HS-5 (cell line): Measurements from ENCODE around the gene SLC33A1.
"Not testable (repeated sequence)": the region's sequence is repeated elsewhere in the genome, so short reads cannot be mapped to it uniquely, and the experiment has no call there.

ENCODE experiments used
- DNase-seq: peaks from one replicate; pipeline ENCODE4 v3.0.0-alpha.2; 2012; ENCODE audit warnings: low read depth

Gene SLC33A1

DNA sequence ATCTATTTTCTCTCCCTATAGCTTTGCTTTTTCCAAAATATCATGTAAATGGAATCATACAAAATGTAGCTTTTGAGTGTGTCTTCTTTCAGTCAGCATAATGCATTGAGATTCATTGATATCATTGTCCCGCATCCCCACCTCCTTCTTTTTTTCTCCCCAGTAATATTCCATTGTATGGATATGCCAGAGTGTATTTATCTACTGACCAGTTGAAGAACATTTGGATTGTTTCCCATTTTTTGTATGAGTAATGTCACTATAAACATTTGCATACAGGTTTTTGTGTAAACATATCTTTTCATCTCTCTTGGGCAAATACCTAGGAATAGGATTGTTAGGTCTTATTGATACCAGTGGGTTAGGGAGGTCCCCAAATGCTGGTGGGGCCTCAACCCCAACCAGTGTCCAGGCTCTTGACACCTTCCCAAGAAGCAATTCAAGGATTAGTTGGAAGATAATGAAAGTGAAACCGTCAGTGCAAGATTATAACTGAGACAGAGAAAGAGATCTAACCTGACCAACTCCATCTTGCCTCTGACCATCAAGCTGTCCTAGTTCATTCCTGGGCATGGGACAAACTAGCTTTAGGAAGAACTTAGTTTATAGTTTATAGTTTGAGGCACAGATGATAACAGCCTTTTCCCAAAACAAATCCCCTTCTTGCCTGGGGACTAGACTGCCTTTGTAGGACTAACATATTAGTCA lies 7.4 kb upstream of the SLC33A1 start:
- DNase-seq, result no peak

DNA sequence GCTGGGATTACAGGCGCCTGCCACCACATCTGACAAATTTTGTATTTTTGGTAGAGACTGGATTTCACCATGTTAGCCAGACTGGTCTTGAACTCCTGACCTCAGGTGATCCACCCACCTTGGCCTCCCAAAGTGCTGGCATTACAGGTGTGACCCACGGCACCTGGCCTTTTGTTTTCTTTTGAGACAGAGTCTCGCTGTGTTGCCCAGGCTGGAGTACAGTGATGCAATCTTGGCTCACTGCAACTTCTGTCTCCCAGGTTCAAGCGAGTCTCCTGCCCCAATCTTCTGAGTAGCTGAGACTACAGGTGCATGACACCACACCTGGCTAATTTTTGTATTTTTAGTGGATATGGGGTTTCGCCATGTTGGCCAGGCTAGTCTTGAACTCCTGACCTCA lies 6.2 kb upstream of the SLC33A1 start:
- not testable (repeated sequence) for DNase-seq

DNA sequence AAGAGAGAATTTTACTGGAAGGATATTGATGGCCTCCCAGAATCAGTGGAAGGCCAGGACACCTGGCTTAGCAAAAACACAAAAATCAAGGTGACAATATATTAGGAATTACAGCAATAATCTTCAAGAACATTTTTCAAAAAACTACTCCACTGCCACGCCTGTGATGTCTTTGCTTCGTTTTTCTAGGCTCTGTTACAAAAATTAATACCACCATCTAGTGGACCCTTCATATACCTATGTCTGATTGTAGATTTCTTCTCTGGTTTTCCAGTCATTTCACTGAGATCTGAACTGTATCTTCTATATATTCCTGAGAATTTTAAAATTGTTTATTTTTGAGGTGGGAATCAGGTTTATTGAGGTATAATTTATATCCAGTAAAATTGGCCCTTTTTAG lies 5.6 kb upstream of the SLC33A1 start:
- DNase-seq, result no peak

DNA sequence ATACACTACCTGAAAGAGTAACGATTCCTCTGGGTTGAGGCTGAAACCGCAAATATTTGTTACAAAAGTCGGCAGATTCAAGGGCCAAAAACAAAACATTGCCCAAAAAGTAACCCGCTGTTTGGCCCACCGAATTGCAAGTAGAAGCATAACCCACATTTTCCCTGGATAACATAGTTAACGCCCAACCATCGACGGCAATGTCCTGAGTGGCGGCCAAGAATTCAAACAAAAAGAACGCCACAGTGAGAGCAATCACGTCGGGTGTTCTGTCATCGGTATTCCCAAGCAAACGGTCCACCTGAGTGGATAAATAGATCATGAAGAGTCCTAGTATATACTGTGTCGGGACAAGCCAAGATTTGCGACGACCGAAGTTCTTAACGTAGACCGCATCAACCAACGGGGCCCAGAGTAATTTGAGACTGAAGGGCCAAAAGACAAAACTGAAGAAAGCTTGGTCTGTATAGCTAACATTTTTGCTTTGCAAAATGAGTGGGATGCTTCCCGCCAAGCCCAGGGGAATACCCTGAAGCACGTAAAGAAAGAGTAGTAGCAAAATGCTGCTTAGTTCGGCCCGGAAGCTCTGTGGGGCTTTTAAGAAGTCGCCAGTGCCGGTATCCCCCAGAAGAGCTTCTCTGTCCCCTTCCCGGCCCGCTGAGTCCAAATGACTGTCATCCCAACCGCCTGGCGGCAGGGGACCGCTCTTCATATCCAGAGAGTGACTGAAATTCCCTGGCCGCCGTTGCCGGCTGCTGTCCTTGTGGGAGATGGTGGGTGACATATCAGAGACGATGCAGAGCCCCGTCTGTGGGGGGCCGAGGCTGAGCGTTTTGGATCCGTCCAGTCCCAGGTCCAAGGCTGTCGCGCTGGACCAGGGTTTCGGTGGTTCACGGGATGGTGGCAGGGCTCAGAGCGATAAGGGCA lies 750 bp downstream of the SLC33A1 start:
- no peak for DNase-seq

DNA sequence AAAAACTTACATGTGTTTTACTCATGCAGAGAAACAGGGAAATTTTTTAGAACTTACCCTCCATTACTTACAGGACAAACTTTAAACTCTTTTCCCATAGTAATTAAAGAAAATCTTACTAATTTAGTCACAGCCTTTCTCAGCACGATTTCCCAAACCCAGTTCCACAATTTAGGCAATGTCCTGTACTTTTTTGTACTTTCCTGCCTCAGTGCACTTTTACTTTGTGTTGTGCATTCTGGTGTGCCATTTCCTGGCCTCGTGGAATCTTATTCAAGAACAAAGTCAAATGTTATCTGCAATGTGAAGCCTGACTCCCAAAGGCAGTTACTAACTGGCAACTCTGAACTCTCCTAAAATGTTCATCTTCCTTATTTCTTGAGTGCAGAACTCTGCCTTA lies 1.9 kb downstream of the SLC33A1 start:
- DNase-seq, result no peak

DNA sequence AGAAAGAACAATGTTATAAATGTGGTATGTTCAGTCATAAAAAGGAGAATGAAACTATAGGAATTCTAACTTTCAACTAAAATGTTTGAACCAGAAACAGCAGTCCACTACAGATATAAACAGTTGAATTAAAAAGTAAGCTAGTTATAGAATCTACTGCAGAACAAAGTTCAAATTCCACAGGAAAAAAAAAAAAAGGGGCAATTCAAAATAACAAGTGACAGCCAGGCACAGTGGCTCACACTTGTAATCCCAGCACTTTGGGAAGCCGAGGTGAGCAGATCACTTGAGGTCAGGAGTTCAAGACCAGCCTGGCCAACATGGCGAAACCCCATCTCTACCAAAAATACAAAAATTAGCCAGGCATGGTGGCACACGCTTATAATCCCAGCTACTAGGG lies 4.8 kb downstream of the SLC33A1 start:
- DNase-seq, result not testable (repeated sequence)

DNA sequence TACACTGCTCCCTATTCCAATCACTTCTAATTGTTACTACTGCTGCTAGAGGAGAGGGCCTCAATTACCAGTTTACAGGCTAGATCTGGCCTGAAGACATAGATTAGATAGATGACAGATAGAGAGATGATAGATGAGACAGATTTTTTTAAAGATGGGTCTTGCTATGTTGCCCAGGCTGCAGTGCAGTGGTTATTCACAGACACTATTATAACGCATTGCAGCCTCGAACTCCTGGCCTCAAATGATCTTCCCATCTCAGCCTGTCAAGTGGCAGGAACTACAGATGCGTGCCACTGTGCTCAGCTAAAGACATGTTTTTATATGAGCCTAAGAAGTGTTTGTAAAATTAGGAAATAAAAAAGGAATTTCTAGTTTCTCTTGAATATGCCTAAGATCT lies 6.2 kb downstream of the SLC33A1 start:
- DNase-seq, result no peak

DNA sequence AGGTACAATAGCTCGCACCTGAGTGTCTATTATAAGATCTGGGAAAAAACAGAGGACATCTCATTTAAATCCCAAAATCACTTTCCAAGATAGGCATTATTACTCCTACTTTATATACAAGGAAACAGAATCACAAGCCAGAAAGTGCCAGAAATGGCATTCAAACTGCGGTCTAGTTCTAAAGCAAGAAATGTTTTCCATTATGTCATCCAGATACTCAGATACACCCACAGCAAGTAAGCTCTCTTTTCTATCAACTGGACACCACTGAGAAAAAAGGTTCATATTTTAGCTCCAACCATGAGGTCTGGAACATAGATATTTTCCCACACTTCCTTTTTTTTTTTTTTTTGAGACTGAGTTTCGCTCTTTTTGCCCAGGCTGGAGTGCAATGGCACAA lies 8.1 kb downstream of the SLC33A1 start:
- DNase-seq, result no peak

DNA sequence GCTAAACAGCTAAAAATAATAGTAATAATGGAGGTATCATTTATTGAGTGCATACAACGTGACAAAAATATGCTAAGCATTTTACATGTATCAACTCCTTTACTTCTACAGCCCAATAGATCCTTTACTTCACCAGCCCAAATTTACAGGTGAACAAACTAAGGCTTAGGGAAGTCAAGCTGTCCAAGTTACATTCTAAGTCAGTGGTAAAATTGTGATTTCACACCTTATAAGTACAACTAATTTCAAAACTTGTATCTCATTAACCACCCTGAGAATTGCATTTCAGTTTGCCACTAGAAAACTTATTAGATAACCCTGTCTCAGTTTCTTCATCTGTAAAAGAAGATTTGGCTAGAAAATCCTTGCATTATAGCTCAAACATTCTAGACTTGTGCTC lies 10.7 kb downstream of the SLC33A1 start:
- DNase-seq, result no peak

DNA sequence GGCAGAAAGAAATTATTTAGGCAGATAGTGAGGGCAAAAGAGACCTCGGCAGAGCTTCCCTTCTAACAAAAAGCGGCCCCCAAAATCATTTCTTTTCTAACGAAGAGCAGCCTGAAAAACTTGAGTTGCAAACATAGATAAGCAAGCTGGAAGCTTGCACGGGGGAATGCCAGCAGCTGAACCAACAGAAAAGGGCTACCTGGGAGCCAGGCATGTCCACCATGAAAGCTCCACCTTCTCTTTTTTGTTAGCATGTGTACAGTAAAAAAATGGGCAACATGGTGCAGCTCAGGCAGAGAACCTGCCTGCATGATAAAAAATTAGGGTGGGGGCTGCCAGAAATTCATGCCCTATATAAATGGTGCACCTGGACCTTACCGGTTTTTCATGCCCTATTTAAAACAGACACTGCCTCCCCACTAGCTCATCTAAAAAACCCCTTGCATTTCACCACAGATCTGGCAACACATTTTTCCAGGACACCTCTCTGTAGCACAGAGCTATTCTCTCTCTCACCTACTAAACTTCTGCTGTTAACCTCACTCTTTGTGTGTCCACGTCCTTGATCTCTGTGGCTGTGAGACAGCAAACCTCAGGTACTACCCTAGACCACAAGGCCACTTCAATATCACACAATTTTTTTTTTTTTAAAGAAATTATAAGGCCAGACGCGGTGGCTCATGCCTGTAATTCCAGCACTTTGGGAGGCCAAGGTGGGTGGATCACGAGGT lies 18.7 kb downstream of the SLC33A1 start:
- no peak for DNase-seq

DNA sequence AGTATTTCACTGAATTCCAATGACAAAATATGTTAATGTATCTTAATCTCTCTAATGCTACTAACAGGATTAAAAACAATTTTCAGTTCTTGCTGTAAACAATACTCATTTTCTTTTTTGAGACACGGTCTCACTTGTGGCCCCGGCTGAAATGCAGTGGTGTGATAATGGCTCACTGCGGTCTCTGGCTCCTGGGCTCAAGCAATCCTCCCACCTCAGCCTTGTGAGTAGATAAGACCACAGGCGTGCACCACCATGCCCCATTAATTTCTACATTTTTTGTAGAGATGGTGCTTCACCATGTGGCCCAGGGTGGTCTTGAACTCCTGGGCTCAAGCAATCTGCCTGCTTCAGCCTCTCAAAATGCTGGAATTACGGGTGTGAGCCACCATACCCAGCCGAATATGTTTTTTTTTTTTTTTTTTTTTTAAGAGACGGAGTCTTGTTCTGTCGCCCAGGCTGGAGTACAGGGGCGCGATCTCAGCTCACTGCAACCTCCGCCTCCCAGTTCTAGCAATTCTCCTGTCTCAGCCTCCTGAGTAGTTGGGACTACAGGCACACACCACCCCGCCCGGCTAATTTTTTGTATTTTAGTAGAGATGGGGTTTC lies 25.6 kb downstream of the SLC33A1 start:
- not testable (repeated sequence) for DNase-seq

DNA sequence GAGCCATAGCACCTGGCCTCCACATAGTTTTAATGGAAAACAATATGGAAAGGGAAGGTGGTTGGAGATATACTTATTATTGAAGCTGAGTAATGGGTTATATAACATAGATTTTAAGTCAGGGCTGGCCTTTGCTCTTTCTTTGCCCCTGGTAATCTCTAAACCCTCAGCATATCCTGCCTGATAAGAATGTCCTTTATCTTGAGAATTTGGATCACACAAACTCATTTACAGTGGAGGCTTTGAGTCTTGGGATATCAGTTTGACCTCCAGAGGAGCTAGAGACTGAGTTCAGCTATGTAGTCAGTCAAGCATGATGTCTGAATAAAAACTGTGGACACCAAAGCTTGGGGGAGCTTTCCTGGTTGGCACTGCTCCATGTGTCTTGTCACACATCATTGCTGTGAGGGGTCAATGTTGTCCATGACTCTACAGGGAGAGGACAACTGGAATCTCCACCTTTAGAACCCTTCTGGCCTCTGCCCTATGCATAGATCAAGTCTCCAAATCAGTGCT lies 39.1 kb downstream of the SLC33A1 start:
- no peak for DNase-seq

DNA sequence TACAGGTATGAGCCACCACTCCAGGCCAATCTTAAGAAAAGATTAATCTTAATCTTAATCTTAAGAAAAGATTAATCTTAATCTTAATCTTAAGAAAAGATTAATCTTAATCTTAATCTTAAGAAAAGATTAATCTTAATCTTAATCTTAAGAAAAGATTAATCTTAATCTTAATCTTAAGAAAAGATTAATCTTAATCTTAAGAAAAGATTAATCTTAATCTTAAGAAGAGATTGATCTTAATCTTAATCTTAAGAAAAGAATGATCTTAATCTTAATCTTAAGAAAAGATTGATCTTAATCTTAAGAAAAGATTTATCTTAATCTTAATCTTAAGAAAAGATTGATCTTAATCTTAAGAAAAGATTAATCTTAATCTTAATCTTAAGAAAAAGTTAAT lies 41.0 kb downstream of the SLC33A1 start:
- DNase-seq, result not testable (repeated sequence)

DNA sequence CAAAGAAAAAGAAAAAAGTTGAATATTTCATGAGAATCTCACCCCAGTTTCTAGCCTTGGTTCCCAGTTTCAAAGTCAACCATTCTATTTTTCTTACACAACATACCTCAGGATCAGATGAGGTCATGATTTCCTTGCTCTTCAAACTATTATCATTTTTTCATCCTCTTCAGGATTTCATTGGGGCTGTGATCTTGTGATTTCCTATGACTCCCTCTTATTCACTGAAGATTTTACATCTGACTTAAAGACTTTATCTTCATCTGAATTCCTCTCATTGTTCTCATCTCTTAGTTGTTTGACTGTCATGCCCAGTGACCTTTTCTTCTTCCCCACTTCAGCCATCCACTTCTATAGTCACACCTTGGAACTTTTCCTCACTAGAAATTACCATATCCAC lies 45.0 kb downstream of the SLC33A1 start:
- peak; percentile 34 for DNase-seq

DNA sequence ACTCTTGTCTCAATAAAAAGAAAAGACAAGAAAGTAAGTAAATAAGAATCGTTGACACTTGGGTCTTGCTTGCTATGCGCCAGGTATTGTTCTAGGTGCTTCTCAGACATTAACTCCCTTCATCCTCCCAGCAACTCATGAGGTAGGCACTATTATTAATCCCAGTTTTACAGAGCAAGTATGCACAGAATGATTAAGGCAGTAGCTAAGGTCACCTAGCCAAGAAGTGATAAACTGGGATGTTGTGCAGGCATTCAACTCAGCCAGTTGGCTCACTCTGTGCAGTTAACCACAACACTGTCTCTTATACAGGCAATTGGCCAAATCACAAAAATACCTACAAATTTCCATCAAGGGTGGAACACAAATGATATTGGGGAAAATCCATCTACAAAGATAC lies 46.4 kb downstream of the SLC33A1 start:
- no peak for DNase-seq

DNA sequence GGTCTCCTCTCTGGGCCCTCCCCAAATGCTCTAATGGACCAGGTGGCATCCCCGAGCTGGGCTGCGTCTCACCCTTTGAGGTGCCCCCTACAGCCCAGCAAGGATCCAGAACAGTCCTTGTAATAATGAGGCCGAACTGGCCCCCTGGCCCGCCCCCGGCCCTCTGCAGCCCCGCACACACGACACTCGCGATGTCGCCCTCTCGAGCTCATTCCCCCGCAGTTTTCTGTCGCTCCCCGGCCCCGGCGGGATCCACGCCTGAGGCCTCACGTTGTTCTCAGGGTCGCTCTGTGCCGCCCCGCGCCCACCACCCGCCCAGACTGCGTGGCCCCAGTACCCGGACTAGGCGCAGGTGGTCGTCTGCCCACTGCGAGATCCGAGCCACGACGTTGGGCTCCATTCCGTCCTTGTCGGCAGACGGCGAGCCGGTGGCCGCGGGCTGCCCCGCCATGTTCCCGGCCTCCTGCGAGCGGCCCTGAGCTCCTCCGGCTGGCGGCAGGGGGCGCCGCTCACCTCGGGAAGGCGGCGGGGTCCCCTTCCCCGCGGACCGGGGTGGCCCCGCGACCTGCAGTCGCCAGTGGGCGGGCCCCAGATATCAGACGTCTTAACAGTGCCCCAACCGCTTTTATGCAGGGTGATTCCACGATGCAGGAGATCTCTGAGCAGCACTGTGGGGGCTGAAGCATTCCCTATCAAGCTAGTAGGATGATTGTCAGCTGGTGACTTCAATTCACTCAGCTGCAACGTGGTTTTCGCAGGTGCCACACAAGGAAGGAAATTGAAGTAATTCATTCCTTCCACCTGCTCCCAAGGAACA lies 48.2 kb downstream of the SLC33A1 start, which contains the start of gene C3orf33:
Gene C3orf33, minus strand, starts transcription at position 477 of the 817 bp plus-strand sequence. Its CDS starts 26 bp downstream, at position 451.
- peak; percentile 19 for DNase-seq

DNA sequence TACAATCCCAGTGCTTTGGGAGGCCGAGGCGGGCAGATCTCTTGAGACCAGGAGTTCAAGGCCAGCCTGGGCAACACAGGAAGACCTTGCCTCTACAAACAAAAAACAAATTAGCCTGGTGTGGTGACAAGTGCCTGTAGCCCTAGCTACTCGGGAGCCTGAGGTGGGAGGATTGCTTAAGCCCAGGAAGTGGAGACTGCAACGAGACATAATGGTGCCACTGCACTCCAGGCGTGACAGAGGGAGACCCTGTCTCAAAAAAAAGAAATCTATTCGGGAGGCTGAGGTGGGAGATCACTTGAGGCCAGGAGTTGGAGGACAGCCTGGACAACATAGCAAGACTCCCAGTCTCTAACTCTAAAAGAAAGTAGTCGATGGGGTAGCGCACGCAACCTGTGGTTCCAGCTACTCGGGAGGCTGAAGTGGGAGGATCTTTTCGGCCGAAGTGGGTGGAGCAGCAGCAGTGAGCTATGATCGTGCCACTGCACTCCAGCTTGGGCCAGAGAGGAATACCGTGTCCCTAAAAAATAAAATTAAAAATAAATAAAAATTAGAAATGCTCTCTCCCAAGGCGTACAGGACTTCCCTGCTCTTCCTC lies 48.9 kb downstream of the SLC33A1 start:
- DNase-seq, result no peak

DNA sequence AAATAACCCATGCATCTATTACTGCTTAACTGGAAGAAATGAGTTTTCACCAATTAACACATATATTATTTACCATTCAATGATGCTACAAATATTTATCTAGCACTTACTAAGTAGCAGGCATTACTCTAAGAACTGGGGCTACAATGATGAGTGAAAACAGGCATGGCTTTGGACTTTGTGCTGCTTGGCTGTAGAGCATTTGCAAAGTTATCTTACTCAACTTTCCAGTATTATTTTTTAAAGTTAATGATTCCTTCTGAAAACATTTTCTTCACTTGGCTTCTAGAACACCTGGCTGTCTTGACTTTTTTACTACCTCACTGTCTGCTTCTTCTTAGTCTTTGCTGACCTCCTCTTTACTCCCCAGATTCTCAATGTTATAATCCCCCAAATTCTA lies 49.9 kb downstream of the SLC33A1 start:
- no peak for DNase-seq

DNA sequence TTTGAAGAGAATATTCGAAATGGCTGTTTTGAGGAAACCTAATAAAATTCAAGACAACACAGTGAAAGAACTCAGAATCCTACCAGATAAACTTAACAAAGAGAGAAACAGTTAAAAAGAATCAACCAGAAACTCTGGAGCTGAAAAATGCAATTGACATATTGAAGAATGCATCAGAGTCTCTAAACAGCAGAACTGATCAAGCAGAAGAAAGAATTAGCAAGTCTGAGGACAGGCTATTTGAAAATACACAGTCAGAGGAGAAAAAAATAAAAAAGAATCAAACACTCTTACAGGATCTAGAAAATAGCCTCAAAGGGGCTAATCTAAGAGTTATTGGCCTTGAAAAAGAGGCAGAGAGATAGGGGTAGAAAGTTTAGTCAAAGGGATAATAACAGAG lies 61.7 kb downstream of the SLC33A1 start:
- no peak for DNase-seq

DNA sequence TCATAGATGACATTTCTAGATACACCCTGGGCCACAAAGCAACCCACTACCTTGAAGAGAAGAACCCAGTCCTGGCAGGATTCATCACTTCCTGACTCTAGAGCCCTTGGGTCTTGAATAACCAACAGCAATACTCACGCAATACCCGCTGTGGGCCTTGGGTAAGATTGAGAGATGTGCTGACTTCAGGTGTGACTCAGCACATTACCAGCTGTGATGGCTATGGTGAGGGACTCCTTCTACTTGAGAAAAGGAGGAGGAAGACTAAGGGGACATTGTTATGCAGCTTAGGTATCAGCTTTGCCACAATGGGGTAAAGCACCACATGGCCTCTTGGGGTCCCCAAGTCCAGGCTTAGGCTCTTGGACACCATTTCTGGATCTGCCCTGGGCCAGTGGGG lies 63.0 kb downstream of the SLC33A1 start:
- DNase-seq, result no peak
